ENCODE results near the gene ALDH9A1.
A peak's percentile ranks its signal among the peaks of the same experiment; 100 is the strongest.
"Not testable (repeated sequence)": the region's sequence is repeated elsewhere in the genome, so short reads cannot be mapped to it uniquely, and the experiment has no call there.

Gene ALDH9A1

GRCh38 chr1:165697881-165698760 is at the start of gene ALDH9A1:
Gene ALDH9A1 (minus strand): TSS chr1:165698562. CDS start chr1:165698558, 4 bp downstream.
- H3K4me1 Mint-ChIP-seq: peaks cover 28% of the 10 kb centered on the region
- peak within 1 kb of the TSS; percentile 73 for H3K27ac Mint-ChIP-seq
- no peaks in the 10 kb centered on the region for H3K9me3 Mint-ChIP-seq
- no peaks in the 10 kb centered on the region for H3K27me3 Mint-ChIP-seq
- H3K4me3 Mint-ChIP-seq: peak within 1 kb of the TSS; percentile 92
- H3K36me3 Mint-ChIP-seq: peaks cover 4% of the 10 kb centered on the region

- Mint-ChIP-seq H3K36me3 (peaks cover 5% of the 10 kb centered on the region), H3K4me1 (peaks cover 11% of the 10 kb centered on the region), H3K27me3 (no peaks in the 10 kb centered on the region), H3K4me3 (no peak overlapping the region), H3K9me3 (no peaks in the 10 kb centered on the region), H3K27ac (no peak overlapping the region)
Observed at GRCh38 chr1:165747632-165748447, 49.5 kb upstream of the ALDH9A1 start.

- H3K4me3 Mint-ChIP-seq, H3K27ac Mint-ChIP-seq, H3K9me3 Mint-ChIP-seq, H3K27me3 Mint-ChIP-seq: not testable (repeated sequence)
- peaks cover 19% of the 10 kb centered on the region for H3K4me1 Mint-ChIP-seq
- peaks cover 15% of the 10 kb centered on the region for H3K36me3 Mint-ChIP-seq
Observed at GRCh38 chr1:165744913-165745312, 46.6 kb upstream of the ALDH9A1 start.

GRCh38 chr1:165742194-165742593 is 43.8 kb upstream of the ALDH9A1 start:
- H3K27me3 Mint-ChIP-seq: no peaks in the 10 kb centered on the region
- H3K4me1 Mint-ChIP-seq: peaks cover 28% of the 10 kb centered on the region
- no peak overlapping the region for H3K27ac Mint-ChIP-seq
- no peak overlapping the region for H3K4me3 Mint-ChIP-seq
- H3K9me3 Mint-ChIP-seq: no peaks in the 10 kb centered on the region
- H3K36me3 Mint-ChIP-seq: peaks cover 16% of the 10 kb centered on the region

- Mint-ChIP-seq H3K4me3 (no peak overlapping the region), H3K36me3 (peaks cover 16% of the 10 kb centered on the region), H3K4me1 (peaks cover 28% of the 10 kb centered on the region), H3K9me3 (no peaks in the 10 kb centered on the region), H3K27ac (no peak overlapping the region), H3K27me3 (no peaks in the 10 kb centered on the region)
Observed at GRCh38 chr1:165738794-165739193, 40.4 kb upstream of the ALDH9A1 start.

- no peak overlapping the region for H3K4me3 Mint-ChIP-seq
- no peaks in the 10 kb centered on the region for H3K9me3 Mint-ChIP-seq
- H3K4me1 Mint-ChIP-seq: peaks cover 24% of the 10 kb centered on the region
- no peak overlapping the region for H3K27ac Mint-ChIP-seq
- H3K36me3 Mint-ChIP-seq: peaks cover 12% of the 10 kb centered on the region
- no peaks in the 10 kb centered on the region for H3K27me3 Mint-ChIP-seq
Observed at GRCh38 chr1:165737196-165737595, 38.8 kb upstream of the ALDH9A1 start.

DNA sequence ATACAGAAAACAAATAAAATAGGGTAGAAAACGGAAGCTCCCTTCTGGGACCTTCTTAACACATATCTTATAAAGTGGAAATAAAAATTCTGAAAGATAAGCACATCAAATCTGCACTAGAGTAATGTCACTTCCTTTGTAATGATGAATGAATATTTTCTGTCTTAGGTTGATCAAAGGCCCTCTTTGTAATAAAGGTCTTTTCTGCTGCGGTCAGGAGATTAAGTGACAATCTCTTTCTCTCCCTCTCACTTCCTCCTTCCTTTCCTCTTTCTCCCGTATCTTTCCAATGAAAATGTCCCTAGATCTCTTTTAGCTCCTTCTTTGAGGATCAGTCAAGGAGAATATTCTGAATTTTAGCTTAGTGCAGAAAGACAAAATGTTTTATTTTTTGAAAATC is 36.5 kb upstream of the ALDH9A1 start:
- Mint-ChIP-seq H3K36me3 (peaks cover 6% of the 10 kb centered on the region), H3K4me3 (no peak overlapping the region), H3K4me1 (peaks cover 20% of the 10 kb centered on the region)

GRCh38 chr1:165726841-165727240 is 28.5 kb upstream of the ALDH9A1 start:
- H3K36me3 Mint-ChIP-seq: peaks cover 16% of the 10 kb centered on the region
- no peak overlapping the region for H3K27ac Mint-ChIP-seq
- H3K4me1 Mint-ChIP-seq: no peaks in the 10 kb centered on the region
- no peaks in the 10 kb centered on the region for H3K27me3 Mint-ChIP-seq
- H3K4me3 Mint-ChIP-seq: no peak overlapping the region
- no peaks in the 10 kb centered on the region for H3K9me3 Mint-ChIP-seq

More for the DNA sequence above, 36.5 kb upstream of the ALDH9A1 start:
- Mint-ChIP-seq H3K27me3 (no peaks in the 10 kb centered on the region), H3K9me3 (no peaks in the 10 kb centered on the region), H3K27ac (no peak overlapping the region)

- no peaks in the 10 kb centered on the region for H3K9me3 Mint-ChIP-seq
- no peak overlapping the region for H3K27ac Mint-ChIP-seq
- H3K4me1 Mint-ChIP-seq: no peaks in the 10 kb centered on the region
- H3K4me3 Mint-ChIP-seq: no peak overlapping the region
- H3K36me3 Mint-ChIP-seq: peaks cover 16% of the 10 kb centered on the region
- no peaks in the 10 kb centered on the region for H3K27me3 Mint-ChIP-seq
Observed at GRCh38 chr1:165726169-165726568, 27.8 kb upstream of the ALDH9A1 start.

DNA sequence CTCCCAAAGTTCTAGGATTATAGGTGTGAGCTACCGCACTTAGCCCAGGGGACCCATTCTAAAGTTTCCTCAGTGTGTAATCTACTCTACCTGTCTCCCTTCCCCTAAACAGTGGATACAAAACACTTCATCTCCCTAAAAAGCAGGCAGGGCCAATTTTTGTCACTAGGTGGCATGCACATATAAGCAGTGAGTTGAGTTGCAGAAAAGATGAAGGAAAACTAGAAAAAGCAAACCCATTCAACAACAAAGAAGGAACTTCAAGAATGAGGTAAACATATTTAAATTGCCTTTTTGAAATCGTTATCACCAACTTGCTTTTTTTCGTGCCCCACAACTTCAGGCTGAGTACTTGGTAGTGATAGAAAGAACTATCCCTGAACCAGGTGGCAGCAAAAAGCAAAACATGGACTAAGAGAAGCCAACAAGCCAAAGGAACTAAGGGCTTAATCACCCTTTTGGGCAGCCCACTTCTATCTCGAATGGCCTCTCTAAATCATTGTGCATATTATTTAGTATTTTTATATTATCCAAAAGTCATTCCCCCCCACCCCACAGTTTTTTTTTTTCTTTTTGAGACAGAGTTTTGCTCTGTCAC is 19.7 kb upstream of the ALDH9A1 start:
- H3K4me3 Mint-ChIP-seq: no peak overlapping the region
- H3K9me3 Mint-ChIP-seq: no peaks in the 10 kb centered on the region

DNA sequence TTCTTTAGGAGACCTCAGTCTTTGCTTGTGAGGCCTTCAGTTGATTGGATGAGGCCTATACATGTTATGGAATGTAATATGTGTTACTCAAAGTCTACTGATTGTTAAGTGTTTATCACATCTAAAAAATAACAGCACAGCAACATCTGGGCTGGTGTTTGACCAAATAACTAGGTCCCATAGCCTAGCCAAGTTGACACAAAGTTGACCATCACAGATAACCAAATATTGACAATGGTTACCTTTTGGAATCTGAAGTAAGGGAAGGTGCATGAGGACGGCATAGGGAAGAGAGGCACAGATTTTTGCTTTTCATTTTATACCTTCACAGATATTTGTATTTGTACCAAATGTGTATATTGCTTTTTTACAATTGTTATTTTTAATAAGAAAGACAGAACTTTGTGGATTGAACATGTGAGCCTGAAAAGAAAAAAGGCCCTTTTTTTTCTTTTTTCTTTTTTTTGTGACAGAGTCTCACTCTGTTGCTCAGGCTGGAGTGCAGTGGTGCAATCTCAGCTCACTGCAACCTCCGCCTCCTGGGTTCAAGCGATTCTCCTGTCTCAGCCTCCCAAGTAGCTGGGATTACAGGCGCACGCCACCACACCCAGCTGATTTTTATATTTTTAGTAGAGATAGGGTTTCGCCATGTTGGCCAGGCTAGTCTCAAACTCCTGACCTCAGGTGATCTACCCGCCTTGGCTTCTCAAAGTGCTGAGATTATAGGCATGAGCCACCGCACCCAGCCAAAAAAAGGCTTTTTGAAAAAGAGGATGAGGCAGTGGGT is 18.1 kb upstream of the ALDH9A1 start:
- H3K36me3 Mint-ChIP-seq, H3K4me1 Mint-ChIP-seq, H3K4me3 Mint-ChIP-seq, H3K27me3 Mint-ChIP-seq, H3K9me3 Mint-ChIP-seq, H3K27ac Mint-ChIP-seq: not testable (repeated sequence)

More for the DNA sequence above, 19.7 kb upstream of the ALDH9A1 start:
- Mint-ChIP-seq H3K4me1 (no peaks in the 10 kb centered on the region), H3K36me3 (no peaks in the 10 kb centered on the region), H3K27me3 (no peaks in the 10 kb centered on the region), H3K27ac (no peak overlapping the region)

DNA sequence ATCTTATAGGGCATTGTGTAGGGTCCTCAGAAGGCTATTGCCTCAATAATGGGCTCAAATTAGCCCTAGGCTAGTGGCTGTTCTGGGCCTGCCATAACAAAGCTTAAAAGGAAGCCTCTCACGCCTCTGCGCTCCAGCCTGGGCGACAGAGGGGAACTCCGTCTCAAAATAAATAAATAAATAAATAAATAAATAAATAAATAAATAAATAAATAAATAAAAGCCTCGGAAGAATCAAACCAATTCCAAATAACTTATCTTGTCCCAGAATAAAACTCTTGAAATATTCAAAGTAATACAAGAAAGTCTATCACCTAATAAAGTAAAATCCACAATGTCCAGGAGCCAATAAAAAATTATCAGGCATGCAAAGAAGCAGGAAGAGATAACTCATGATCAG is 14.4 kb upstream of the ALDH9A1 start:
- no peaks in the 10 kb centered on the region for H3K9me3 Mint-ChIP-seq
- no peak overlapping the region for H3K4me3 Mint-ChIP-seq
- no peak overlapping the region for H3K27ac Mint-ChIP-seq
- H3K4me1 Mint-ChIP-seq: no peaks in the 10 kb centered on the region
- H3K36me3 Mint-ChIP-seq: no peaks in the 10 kb centered on the region
- peaks cover under 1% of the 10 kb centered on the region for H3K27me3 Mint-ChIP-seq

- Mint-ChIP-seq H3K4me1 (no peaks in the 10 kb centered on the region), H3K4me3 (no peak overlapping the region), H3K9me3 (no peaks in the 10 kb centered on the region), H3K27me3 (peaks cover 4% of the 10 kb centered on the region), H3K27ac (no peak overlapping the region), H3K36me3 (no peaks in the 10 kb centered on the region)
Observed at GRCh38 chr1:165707984-165708706, 9.8 kb upstream of the ALDH9A1 start.

GRCh38 chr1:165703648-165704047 is 5.3 kb upstream of the ALDH9A1 start:
- peaks cover 3% of the 10 kb centered on the region for H3K4me1 Mint-ChIP-seq
- H3K36me3 Mint-ChIP-seq: no peaks in the 10 kb centered on the region
- peaks cover 4% of the 10 kb centered on the region for H3K27me3 Mint-ChIP-seq
- H3K9me3 Mint-ChIP-seq: no peaks in the 10 kb centered on the region
- H3K27ac Mint-ChIP-seq: no peak overlapping the region
- no peak overlapping the region for H3K4me3 Mint-ChIP-seq

GRCh38 chr1:165701922-165702321 is 3.6 kb upstream of the ALDH9A1 start:
- not testable (repeated sequence) for H3K27ac Mint-ChIP-seq, H3K36me3 Mint-ChIP-seq, H3K9me3 Mint-ChIP-seq, H3K4me3 Mint-ChIP-seq, H3K27me3 Mint-ChIP-seq
- peaks cover 11% of the 10 kb centered on the region for H3K4me1 Mint-ChIP-seq

Measured in activated naive CD4-positive, alpha-beta T cell treated with anti-CD3 and anti-CD28 coated beads, Interleukin-2, amount 50 U/mL, for 24 hours (primary cell).